A673 (cell line): ENCODE results near the gene WDFY4.

ENCODE experiments used
- EZH2 ChIP-seq: fragments of 200-600 bp; sonication (generic); IDR thresholded peaks from 2 replicates; pipeline ENCODE4 v1.6.1; 2017; ENCODE audit warnings: borderline replicate concordance, low read depth, mild to moderate bottlenecking, mixed read lengths, antibody characterized with exemption, low read length; ENCODE audit not compliant: poor library complexity, severe bottlenecking
- TF ChIP-seq, protein P1 (sequence below): fragments of 300-800, 200-600 bp; sonication (generic); conservative IDR thresholded peaks from 2 replicates; pipeline ENCODE4 v1.5.1; 2017; ENCODE audit warnings: low read depth, mild to moderate bottlenecking, antibody characterized with exemption, low read length, moderate library complexity, mixed read lengths

- TF ChIP-seq, protein P1, sequence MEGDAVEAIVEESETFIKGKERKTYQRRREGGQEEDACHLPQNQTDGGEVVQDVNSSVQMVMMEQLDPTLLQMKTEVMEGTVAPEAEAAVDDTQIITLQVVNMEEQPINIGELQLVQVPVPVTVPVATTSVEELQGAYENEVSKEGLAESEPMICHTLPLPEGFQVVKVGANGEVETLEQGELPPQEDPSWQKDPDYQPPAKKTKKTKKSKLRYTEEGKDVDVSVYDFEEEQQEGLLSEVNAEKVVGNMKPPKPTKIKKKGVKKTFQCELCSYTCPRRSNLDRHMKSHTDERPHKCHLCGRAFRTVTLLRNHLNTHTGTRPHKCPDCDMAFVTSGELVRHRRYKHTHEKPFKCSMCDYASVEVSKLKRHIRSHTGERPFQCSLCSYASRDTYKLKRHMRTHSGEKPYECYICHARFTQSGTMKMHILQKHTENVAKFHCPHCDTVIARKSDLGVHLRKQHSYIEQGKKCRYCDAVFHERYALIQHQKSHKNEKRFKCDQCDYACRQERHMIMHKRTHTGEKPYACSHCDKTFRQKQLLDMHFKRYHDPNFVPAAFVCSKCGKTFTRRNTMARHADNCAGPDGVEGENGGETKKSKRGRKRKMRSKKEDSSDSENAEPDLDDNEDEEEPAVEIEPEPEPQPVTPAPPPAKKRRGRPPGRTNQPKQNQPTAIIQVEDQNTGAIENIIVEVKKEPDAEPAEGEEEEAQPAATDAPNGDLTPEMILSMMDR: no peak
- TF ChIP-seq EZH2: no peak
Measured at GRCh38 chr10:48894911-48895802, 210.5 kb downstream of the WDFY4 start.
